Testis (tissue), 3 donors: ENCODE measurements around the gene TSGA10IP. TPM values are rescaled to one million over a fixed set of nuclear protein-coding genes. Genes with fewer than 3 reads are reported as not detected.

Experiments
- DNase-seq: peaks from one replicate; pipeline ENCODE4 v3.0.0-alpha.2; 2019
- H3K27ac ChIP-seq, 2 donors: fragments of 200-600 bp; sonication (generic); one replicate each; pipeline ENCODE4 v1.5.1; 2019
- H3K27me3 ChIP-seq: fragments of 200-600 bp; sonication (generic); one replicate; pipeline ENCODE4 v1.5.1; 2019
- H3K36me3 ChIP-seq: fragments of 200-600 bp; sonication (generic); one replicate; pipeline ENCODE4 v1.5.1; 2017; ENCODE audit warnings: low read depth; ENCODE audit errors: missing control alignments
- H3K4me1 ChIP-seq: fragments of 200-600 bp; sonication (generic); one replicate; pipeline ENCODE4 v1.5.1; 2019
- H3K4me3 ChIP-seq, 2 donors: fragments of 200-600 bp; sonication (generic); one replicate each; pipeline ENCODE4 v1.5.1; 2017 to 2019
- H3K9me3 ChIP-seq: fragments of 200-600 bp; sonication (generic); one replicate; pipeline ENCODE4 v1.5.1; 2017
- POLR2A ChIP-seq: fragments of 450-650 bp; IDR thresholded peaks from one replicate; pipeline ENCODE4 v1.6.1; 2017; ENCODE audit warnings: antibody characterized with exemption, mild to moderate bottlenecking, moderate library complexity
- WGBS, 2 donors: methylation state at CpG; one replicate each; pipeline ENCODE4 v1.1.5; 2018; 5-methylcytosine and 5-hydroxymethylcytosine counted together
- intact Hi-C: fragments of 100-400 bp; cut with DNase I; formaldehyde crosslinking; loops from one replicate; pipeline ENCODE4 v1.15.1; 2023; ENCODE audit warnings: low total_unique reads
- polyA plus RNA-seq: library from polyadenylated mRNA; stranded (reverse); fragments of 350-450 nt; fragmentation: Illumina TruSeq; extraction: RNeasy Lipid Tissue Mini Kit (QIAGEN cat#74804); gene quantifications from one replicate; pipeline ENCODE4 v1.2.3, GENCODE V29; 2014; ENCODE audit warnings: low read depth, low replicate concordance; ENCODE audit not compliant: insufficient read depth
- total RNA-seq, 2 donors: library from RNA; depleted of rRNA; stranded (reverse); fragments of >200 nt; gene quantifications; one replicate each; pipeline ENCODE4 v1.2.3, GENCODE V29; 2016
- TF ChIP-seq, protein P1 (sequence below), 3 experiments: fragments of 450-650 bp in 2 of 3; fragments of 200-600 bp in 1 of 3; sonication (generic) in 1 of 3; IDR thresholded peaks; one replicate each; pipeline ENCODE4 v1.5.1; 2016 to 2019; ENCODE audit warnings: antibody characterized with exemption in 3 of 3, mild to moderate bottlenecking in 2 of 3, moderate library complexity in 1 of 3

The TSGA10IP gene
- total and polyA plus RNA-seq, 3 donors from 2014 or later = 5.4 to 17.8 (median 5.5) TPM

DNA sequence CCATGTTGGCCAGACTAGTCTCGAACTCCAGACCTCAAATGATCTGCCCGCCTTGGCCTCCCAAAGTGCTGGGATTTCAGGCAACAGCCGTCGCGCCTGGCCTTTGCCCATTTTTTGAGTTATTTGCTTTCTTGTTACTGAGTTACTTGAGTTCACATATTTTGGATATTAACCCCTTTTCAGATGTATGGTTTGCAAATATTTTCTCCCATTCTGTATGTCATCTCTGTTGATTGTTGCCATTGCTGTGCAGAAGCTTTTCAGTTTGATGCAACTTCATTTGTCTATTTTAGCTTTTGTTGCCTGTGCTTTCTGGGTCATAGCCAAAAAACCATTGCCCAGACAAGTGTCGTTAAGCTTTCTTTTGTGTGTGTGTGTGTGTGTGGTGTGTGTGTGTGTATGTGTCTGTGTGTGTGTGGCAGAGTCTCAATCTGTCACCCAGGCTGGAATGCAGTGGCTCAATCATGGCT lies 6.8 kb downstream of the TSGA10IP start:
- no peaks in the 10 kb centered on the region for H3K27me3 ChIP-seq
- DNase-seq = no peak
- intact Hi-C loops = no loop called here
- no peaks in the 10 kb centered on the region for H3K4me1 ChIP-seq
- no peak overlapping the region for H3K27ac ChIP-seq
- H3K9me3 ChIP-seq = no peaks in the 10 kb centered on the region
- TF ChIP-seq, protein P1, sequence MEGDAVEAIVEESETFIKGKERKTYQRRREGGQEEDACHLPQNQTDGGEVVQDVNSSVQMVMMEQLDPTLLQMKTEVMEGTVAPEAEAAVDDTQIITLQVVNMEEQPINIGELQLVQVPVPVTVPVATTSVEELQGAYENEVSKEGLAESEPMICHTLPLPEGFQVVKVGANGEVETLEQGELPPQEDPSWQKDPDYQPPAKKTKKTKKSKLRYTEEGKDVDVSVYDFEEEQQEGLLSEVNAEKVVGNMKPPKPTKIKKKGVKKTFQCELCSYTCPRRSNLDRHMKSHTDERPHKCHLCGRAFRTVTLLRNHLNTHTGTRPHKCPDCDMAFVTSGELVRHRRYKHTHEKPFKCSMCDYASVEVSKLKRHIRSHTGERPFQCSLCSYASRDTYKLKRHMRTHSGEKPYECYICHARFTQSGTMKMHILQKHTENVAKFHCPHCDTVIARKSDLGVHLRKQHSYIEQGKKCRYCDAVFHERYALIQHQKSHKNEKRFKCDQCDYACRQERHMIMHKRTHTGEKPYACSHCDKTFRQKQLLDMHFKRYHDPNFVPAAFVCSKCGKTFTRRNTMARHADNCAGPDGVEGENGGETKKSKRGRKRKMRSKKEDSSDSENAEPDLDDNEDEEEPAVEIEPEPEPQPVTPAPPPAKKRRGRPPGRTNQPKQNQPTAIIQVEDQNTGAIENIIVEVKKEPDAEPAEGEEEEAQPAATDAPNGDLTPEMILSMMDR (IDR thresholded peaks at IDR 0.05) = no peak
- TF ChIP-seq POLR2A = no peak
- no peaks in the 10 kb centered on the region for H3K36me3 ChIP-seq
- 76 to 79% methylated on average over 6 of the region's 6 CpGs for WGBS, 2 donors
- no peak overlapping the region for H3K4me3 ChIP-seq

DNA sequence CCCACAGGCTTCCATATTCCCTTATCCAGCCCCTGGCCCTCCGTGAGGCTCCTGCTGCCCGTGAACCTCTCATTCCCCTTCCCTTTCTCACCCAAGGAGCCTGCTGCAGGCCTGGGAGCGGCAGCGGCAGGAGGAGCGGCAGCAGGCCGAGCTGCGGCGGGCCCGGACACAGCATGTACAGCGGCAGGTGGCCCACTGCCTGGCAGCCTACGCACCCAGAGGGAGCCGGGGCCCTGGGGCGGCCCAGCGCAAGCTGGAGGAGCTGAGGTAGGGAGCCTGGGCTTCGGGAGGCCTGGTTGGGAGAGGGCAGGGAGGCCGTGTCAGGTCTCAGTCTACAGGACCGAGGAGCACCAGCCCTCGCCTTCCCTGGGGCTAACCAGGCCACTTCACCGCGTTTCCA lies 8.2 kb downstream of the TSGA10IP start:
- intact Hi-C loops = no loop called here
- TF ChIP-seq, protein P1 (IDR thresholded peaks at IDR 0.05) = no peak
- TF ChIP-seq POLR2A = no peak
- Histone ChIP-seq H3K36me3 (no peaks in the 10 kb centered on the region), H3K27ac (no peak overlapping the region), H3K4me3 (no peak overlapping the region), H3K4me1 (no peaks in the 10 kb centered on the region), H3K27me3 (no peaks in the 10 kb centered on the region), H3K9me3 (no peaks in the 10 kb centered on the region)
- no peak for DNase-seq
- 89 to 91% methylated on average over 19 to 20 of the region's 20 CpGs for WGBS, 2 donors

DNA sequence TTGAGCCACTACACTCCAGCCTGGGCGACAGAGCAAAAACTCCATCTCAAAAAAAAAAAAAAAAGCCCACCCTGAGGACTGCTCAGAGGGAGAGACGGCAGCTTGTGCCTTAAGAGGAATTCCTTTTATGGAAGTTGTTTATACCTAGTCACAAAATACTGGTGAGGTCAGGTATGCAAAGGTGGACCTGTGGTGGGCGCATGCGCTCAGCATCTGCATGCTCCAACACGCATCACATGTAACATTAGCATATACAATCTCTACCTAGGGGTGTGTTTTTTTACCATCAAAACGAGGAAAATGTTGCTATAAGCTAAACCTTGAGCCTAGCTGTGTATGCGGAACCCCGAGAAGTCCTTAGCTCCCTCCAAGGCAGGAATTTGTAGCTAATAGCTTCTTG lies 9.5 kb downstream of the TSGA10IP start:
- 83 to 85% methylated on average over 8 of the region's 8 CpGs for WGBS, 2 donors
- TF ChIP-seq, protein P1 (IDR thresholded peaks at IDR 0.05) = no peak
- no peak for TF ChIP-seq POLR2A
- Histone ChIP-seq H3K27ac (no peak overlapping the region), H3K4me3 (no peak overlapping the region), H3K36me3 (no peaks in the 10 kb centered on the region), H3K27me3 (no peaks in the 10 kb centered on the region), H3K4me1 (no peaks in the 10 kb centered on the region), H3K9me3 (no peaks in the 10 kb centered on the region)
- intact Hi-C loops = no loop called here
- no peak for DNase-seq

DNA sequence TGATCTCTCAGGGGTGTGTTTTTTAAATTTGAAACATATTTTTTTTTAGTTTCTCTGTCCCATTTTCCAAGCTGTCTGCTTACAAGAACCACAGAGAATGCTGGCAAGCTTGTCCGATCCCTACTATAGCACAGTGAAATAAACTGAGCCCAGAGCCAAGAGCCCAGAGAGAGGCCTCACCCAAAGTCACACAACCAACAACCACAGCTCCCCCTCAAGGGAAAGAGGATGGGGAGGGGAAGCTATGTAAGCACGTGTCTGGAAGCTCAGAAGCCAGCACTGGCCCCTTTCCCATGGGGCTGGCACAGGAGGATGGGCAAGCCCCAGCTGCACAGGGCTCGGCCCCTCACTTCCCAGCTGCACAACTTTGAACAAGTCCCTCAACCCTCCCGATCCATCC lies 13.0 kb downstream of the TSGA10IP start:
- TF ChIP-seq, protein P1 (IDR thresholded peaks at IDR 0.05) = no peak
- no peak for TF ChIP-seq POLR2A
- WGBS, 2 donors = 60 to 66% methylated on average over 4 of the region's 4 CpGs
- peaks cover 12% of the 10 kb centered on the region for H3K4me1 ChIP-seq
- H3K9me3 ChIP-seq = no peaks in the 10 kb centered on the region
- H3K27ac ChIP-seq = no peak overlapping the region
- no peaks in the 10 kb centered on the region for H3K27me3 ChIP-seq
- DNase-seq = no peak
- no peak overlapping the region for H3K4me3 ChIP-seq
- intact Hi-C loops = no loop called here
- no peaks in the 10 kb centered on the region for H3K36me3 ChIP-seq

DNA sequence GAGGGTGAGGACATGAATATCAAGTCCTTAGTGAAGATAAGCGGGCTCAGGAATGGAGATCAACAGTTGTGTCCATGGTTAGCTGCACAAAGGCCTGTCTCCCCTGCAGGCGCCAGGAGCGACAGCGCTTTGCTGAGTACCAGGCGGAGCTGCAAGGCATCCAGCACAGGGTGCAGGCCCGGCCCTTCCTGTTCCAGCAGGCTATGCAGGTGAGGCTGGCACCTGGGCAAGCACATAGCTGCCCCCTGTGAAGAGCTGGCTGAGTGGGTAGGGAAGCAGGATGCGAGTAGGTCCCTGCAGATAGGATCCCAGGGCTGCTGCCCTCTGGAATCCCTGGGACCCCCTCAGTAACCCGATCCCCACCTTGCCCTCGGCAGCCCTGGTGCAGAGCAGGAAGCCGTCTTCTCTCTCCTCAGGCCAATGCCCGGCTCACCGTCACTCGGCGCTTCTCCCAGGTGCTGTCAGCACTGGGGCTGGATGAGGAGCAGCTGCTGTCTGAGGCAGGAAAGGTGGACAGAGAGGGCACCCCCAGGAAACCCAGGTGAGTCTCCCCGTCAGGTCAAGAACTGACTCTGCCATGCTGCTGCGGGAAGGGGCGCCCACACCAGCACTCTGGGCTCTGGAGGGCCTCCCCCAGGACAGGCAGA lies 13.6 kb downstream of the TSGA10IP start:
- no peaks in the 10 kb centered on the region for H3K36me3 ChIP-seq
- 75 to 79% methylated on average over 12 to 17 of the region's 17 CpGs for WGBS, 2 donors
- H3K4me1 ChIP-seq = peaks cover 18% of the 10 kb centered on the region
- no peak overlapping the region for H3K27ac ChIP-seq
- no peaks in the 10 kb centered on the region for H3K9me3 ChIP-seq
- intact Hi-C loops = no loop called here
- no peak for DNase-seq
- no peaks in the 10 kb centered on the region for H3K27me3 ChIP-seq
- H3K4me3 ChIP-seq = no peak overlapping the region
- TF ChIP-seq POLR2A = no peak
- TF ChIP-seq, protein P1 (IDR thresholded peaks at IDR 0.05) = no peak
